ENCODE measurements around the gene ASCC1. TPM values are rescaled to one million over a fixed set of nuclear protein-coding genes. Genes with fewer than 3 reads are reported as not detected.

Gene ASCC1
- 29.0 and 37.5 TPM in 2 replicates for total RNA-seq

GRCh38 chr10:72215611-72216549, at the start of gene ASCC1, which contains the start of gene ANAPC16:
Gene ASCC1 (minus strand): TSS chr10:72216276. CDS start chr10:72213298, 2,978 bp downstream.
Gene ANAPC16 (plus strand): TSS chr10:72216012. CDS start chr10:72223915, 7,903 bp downstream.

GRCh38 chr10:72087969-72088888, 127.8 kb downstream of the ASCC1 start, which contains the start of gene SPOCK2:
Gene SPOCK2 (minus strand): TSS chr10:72088551. CDS start chr10:72088328, 223 bp downstream.

Other genes starting within 250 kb of the ASCC1 start
- gene SPOCK2, start 127.7 kb downstream of the ASCC1 start, total RNA-seq, result 0.95 and 2.0 TPM in 2 replicates
- 40.4 and 45.2 TPM in 2 replicates for gene ANAPC16, start 264 bp downstream of the ASCC1 start, total RNA-seq
- 223 and 361 TPM in 2 replicates for gene DDIT4, start 57.6 kb upstream of the ASCC1 start, total RNA-seq
- gene DNAJB12, start 138.6 kb upstream of the ASCC1 start, total RNA-seq, result 14.8 and 16.7 TPM in 2 replicates

Measured in bronchial smooth muscle cell (primary cell).